Tibial nerve (tissue), 4 donors: ENCODE results near the gene KIAA0586.

ENCODE experiments used
- CTCF ChIP-seq, 5 experiments: fragments of 200-600 bp in 3 of 5; fragments of 450-650 bp in 2 of 5; sonication (generic) in 3 of 5; IDR thresholded peaks; one replicate each; pipeline ENCODE4 v1.5.1; 2016 to 2019; ENCODE audit warnings: antibody characterized with exemption in 5 of 5, mild to moderate bottlenecking in 3 of 5, moderate library complexity in 2 of 5
- EP300 ChIP-seq, 2 donors: sonication (generic); formaldehyde crosslinking; IDR thresholded peaks; one replicate each; pipeline ENCODE4 v1.6.1; 2017; ENCODE audit warnings: antibody characterized with exemption in 2 of 2, mild to moderate bottlenecking in 1 of 2
- POLR2A ChIP-seq, 2 donors: fragments of 450-650 bp; IDR thresholded peaks; one replicate each; pipeline ENCODE4 v1.6.1; 2017; ENCODE audit warnings: antibody characterized with exemption in 2 of 2, mild to moderate bottlenecking in 2 of 2, moderate library complexity in 2 of 2

GRCh38 chr14:58395812-58396788 is 31.4 kb upstream of the KIAA0586 start, which contains the start of gene TOMM20L:
- TF ChIP-seq POLR2A (IDR thresholded peaks at IDR 0.05) (no peak), CTCF (IDR thresholded peaks at IDR 0.05) (peak; percentile 90 to 95 (median 94)), EP300 (IDR thresholded peaks at IDR 0.05) (peak in 1 of 2 donors; percentile 9)
